ENCODE results near the gene ARHGEF26.

ARHGEF26 gene

GRCh38 chr3:154164387-154164786, 43.2 kb downstream of the ARHGEF26 start:
- no peak for DNase-seq

GRCh38 chr3:154168998-154169795, 48.0 kb downstream of the ARHGEF26 start:
- DNase-seq, result no peak

- no peak for DNase-seq
Measured at GRCh38 chr3:154169796-154170110, 48.6 kb downstream of the ARHGEF26 start.

- DNase-seq, result no peak
Measured at GRCh38 chr3:154170300-154170699, 49.1 kb downstream of the ARHGEF26 start.

- DNase-seq, result no peak
Measured at GRCh38 chr3:154175041-154175440, 53.9 kb downstream of the ARHGEF26 start.

GRCh38 chr3:154176036-154176435, 54.8 kb downstream of the ARHGEF26 start:
- no peak for DNase-seq

- DNase-seq, result no peak
Measured at GRCh38 chr3:154177406-154177805, 56.2 kb downstream of the ARHGEF26 start.

GRCh38 chr3:154178172-154178571, 57.0 kb downstream of the ARHGEF26 start:
- no peak for DNase-seq

- no peak for DNase-seq
Measured at GRCh38 chr3:154180836-154181691, 59.9 kb downstream of the ARHGEF26 start.

- DNase-seq, result no peak
Measured at GRCh38 chr3:154182322-154182922, 61.2 kb downstream of the ARHGEF26 start.

- DNase-seq, result no peak
Measured at GRCh38 chr3:154182975-154183374, 61.8 kb downstream of the ARHGEF26 start.

- DNase-seq, result no peak
Measured at GRCh38 chr3:154184582-154184981, 63.4 kb downstream of the ARHGEF26 start.

- no peak for DNase-seq
Measured at GRCh38 chr3:154188437-154188836, 67.2 kb downstream of the ARHGEF26 start.

GRCh38 chr3:154188846-154189245, 67.7 kb downstream of the ARHGEF26 start:
- DNase-seq, result no peak

GRCh38 chr3:154191520-154191919, 70.3 kb downstream of the ARHGEF26 start:
- no peak for DNase-seq

GRCh38 chr3:154192225-154192624, 71.0 kb downstream of the ARHGEF26 start:
- DNase-seq, result no peak

GRCh38 chr3:154193000-154193615, 71.9 kb downstream of the ARHGEF26 start:
- DNase-seq, result peak; percentile 3

GRCh38 chr3:154194877-154195276, 73.7 kb downstream of the ARHGEF26 start:
- no peak for DNase-seq

GRCh38 chr3:154195620-154196356, 74.6 kb downstream of the ARHGEF26 start:
- DNase-seq, result no peak

GRCh38 chr3:154197751-154198150, 76.6 kb downstream of the ARHGEF26 start:
- no peak for DNase-seq

GRCh38 chr3:154209499-154209898, 88.3 kb downstream of the ARHGEF26 start:
- no peak for DNase-seq

- DNase-seq, result no peak
Measured at GRCh38 chr3:154210986-154211385, 89.8 kb downstream of the ARHGEF26 start.

GRCh38 chr3:154214306-154214705, 93.1 kb downstream of the ARHGEF26 start:
- peak; percentile 18 for DNase-seq
